CD8-positive, alpha-beta memory T cell (primary cell): ENCODE measurements around the gene KAT6B. TPM values are rescaled to one million over a fixed set of nuclear protein-coding genes. Genes with fewer than 3 reads are reported as not detected.

Experiments
- CTCF ChIA-PET: fragments of 350-600 bp; sonication (Branson Sonifier 250); formaldehyde crosslinking; loops from one replicate; lab custom pipeline; 2021; ENCODE audit warnings: antibody characterized with exemption; lab: Charles Lee
- POLR2A ChIA-PET: fragments of 350-600 bp; sonication (Branson Sonifier 250); formaldehyde crosslinking; loops from one replicate; lab custom pipeline; 2021; ENCODE audit warnings: antibody characterized with exemption; lab: Charles Lee
- DNase-seq, 5 donors: peaks; one replicate each; pipeline versions ENCODE4 v3.0.0 to v3.0.0-alpha.2; 2020 to 2022; ENCODE audit warnings: mixed read lengths in 1 of 5
- H3K27ac ChIP-seq: one replicate; pipeline ENCODE4 v1.7.0; 2013; ENCODE audit warnings: low read depth, mild to moderate bottlenecking, low read length, moderate library complexity
- H3K27me3 ChIP-seq: 2 replicates; pipeline ENCODE4 v1.7.0; 2013; ENCODE audit warnings: low read length, mild to moderate bottlenecking; ENCODE audit not compliant: insufficient read depth, poor library complexity, severe bottlenecking
- H3K36me3 ChIP-seq: 2 replicates; pipeline ENCODE4 v1.7.0; 2013; ENCODE audit warnings: mild to moderate bottlenecking, low read length, moderate library complexity; ENCODE audit not compliant: insufficient read depth
- H3K4me1 ChIP-seq: 2 replicates; pipeline ENCODE4 v1.7.0; 2013; ENCODE audit warnings: mild to moderate bottlenecking, low read length, moderate library complexity; ENCODE audit not compliant: insufficient read depth
- H3K4me3 ChIP-seq: 2 replicates; pipeline ENCODE4 v1.7.0; 2013; ENCODE audit warnings: mild to moderate bottlenecking, low read length
- H3K9me3 ChIP-seq: 2 replicates; pipeline ENCODE4 v1.7.0; 2013; ENCODE audit warnings: mild to moderate bottlenecking, low read length
- H3K27ac Mint-ChIP-seq, 8 donors: one replicate each; pipeline ENCODE4 v1.8.0; 2020 to 2021; ENCODE audit warnings: mixed read lengths in 8 of 8, mild to moderate bottlenecking in 6 of 8, inconsistent platforms in 3 of 8, moderate library complexity in 3 of 8
- H3K27me3 Mint-ChIP-seq, 2 donors: one replicate each; pipeline ENCODE4 v1.8.0; 2020 to 2021; ENCODE audit warnings: mixed read lengths in 2 of 2, mild to moderate bottlenecking in 1 of 2, moderate library complexity in 1 of 2
- H3K36me3 Mint-ChIP-seq, 3 donors: one replicate each; pipeline ENCODE4 v1.8.0; 2020 to 2021; ENCODE audit warnings: mixed read lengths in 3 of 3, inconsistent platforms in 1 of 3, mild to moderate bottlenecking in 1 of 3
- H3K4me1 Mint-ChIP-seq, 3 donors: one replicate each; pipeline ENCODE4 v1.8.0; 2020 to 2021; ENCODE audit warnings: mixed read lengths in 3 of 3, inconsistent platforms in 1 of 3, mild to moderate bottlenecking in 1 of 3
- H3K4me3 Mint-ChIP-seq, 7 donors: one replicate each; pipeline ENCODE4 v1.8.0; 2020 to 2021; ENCODE audit warnings: mixed read lengths in 7 of 7, mild to moderate bottlenecking in 6 of 7, moderate library complexity in 4 of 7, inconsistent platforms in 2 of 7
- H3K9me3 Mint-ChIP-seq, 5 donors: one replicate each; pipeline ENCODE4 v1.8.0; 2020 to 2022; ENCODE audit warnings: mixed read lengths in 5 of 5, mild to moderate bottlenecking in 3 of 5, moderate library complexity in 2 of 5, inconsistent platforms in 1 of 5
- polyA plus RNA-seq: library from polyadenylated mRNA; unstranded; fragments of 300-500 nt; fragmentation: Illumina TruSeq; gene quantifications from one replicate; pipeline ENCODE4 v1.2.3, GENCODE V29; 2021
- total RNA-seq, 2 experiments: library from RNA; stranded (reverse); gene quantifications; one replicate each; pipeline ENCODE4 v1.2.3, GENCODE V29; 2021

The KAT6B gene
- total and polyA plus RNA-seq, 3 experiments from 2014 or later = 21.8 to 32.8 (median 23.6) TPM

DNA sequence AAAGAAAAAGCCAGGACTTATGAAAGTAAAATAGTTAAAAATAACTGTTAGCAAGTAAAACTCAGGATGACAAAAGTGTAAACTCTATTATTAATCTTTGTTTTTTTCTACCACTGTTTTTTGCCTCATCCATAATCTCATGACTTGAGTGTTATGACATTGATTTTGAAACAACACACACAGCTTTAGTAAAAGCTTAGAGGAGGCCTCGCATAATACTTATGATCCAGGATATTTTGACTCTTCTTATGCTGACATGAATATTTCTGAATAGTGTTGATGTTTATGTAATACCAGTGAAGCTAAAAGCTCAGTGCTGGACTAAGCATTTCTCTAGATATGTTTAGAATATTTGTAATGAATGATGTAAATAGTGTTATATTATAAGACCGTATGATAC is 10.5 kb downstream of the KAT6B start:
- CTCF ChIA-PET = no interaction called here
- H3K27ac ChIP-seq = no peak overlapping the region
- Mint-ChIP-seq H3K27me3 (no peaks in the 10 kb centered on the region), H3K9me3 (no peaks in the 10 kb centered on the region), H3K36me3 (peaks cover 7 to 45% (median 23%) of the 10 kb centered on the region in 3 donors), H3K4me1 (peaks cover 39 to 72% (median 72%) of the 10 kb centered on the region in 3 donors), H3K4me3 (no peak overlapping the region), H3K27ac (no peak overlapping the region)
- no peak overlapping the region for H3K4me3 ChIP-seq
- no peaks in the 10 kb centered on the region for H3K36me3 ChIP-seq
- no peaks in the 10 kb centered on the region for H3K9me3 ChIP-seq
- H3K27me3 ChIP-seq = no peaks in the 10 kb centered on the region
- H3K4me1 ChIP-seq = peaks cover 8% of the 10 kb centered on the region
- no peak for DNase-seq
- POLR2A ChIA-PET = no interaction called here

DNA sequence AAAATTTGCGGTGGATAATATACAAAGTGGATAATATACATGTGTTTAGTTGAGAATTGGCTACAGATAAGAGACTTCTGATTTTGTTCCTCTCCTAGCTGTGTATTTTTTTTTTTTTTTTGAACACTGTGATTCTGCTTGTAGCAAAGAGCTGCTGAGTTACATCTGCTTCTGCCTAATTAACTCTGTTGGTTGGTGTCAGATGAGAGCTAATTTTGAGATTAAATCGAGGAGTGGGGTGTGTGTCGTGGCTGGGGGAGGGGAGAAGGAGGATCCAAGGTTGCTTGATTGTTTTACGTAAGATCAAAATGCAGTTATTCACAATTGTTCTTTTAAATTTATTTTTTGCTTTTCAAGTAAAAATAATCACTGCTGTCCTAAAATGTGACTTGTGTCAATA is 11.3 kb downstream of the KAT6B start:
- Histone ChIP-seq H3K36me3 (no peaks in the 10 kb centered on the region), H3K27me3 (no peaks in the 10 kb centered on the region), H3K27ac (no peak overlapping the region), H3K4me1 (peaks cover 7% of the 10 kb centered on the region), H3K4me3 (no peak overlapping the region), H3K9me3 (no peaks in the 10 kb centered on the region)
- H3K36me3 Mint-ChIP-seq = peaks cover 7 to 50% (median 26%) of the 10 kb centered on the region in 3 donors
- H3K4me1 Mint-ChIP-seq = peaks cover 43 to 78% (median 78%) of the 10 kb centered on the region in 3 donors
- no peaks in the 10 kb centered on the region for H3K9me3 Mint-ChIP-seq
- ChIA-PET POLR2A (no interaction called here), CTCF (no interaction called here)
- no peak for DNase-seq
- H3K27ac Mint-ChIP-seq = no peak overlapping the region
- H3K27me3 Mint-ChIP-seq = no peaks in the 10 kb centered on the region
- H3K4me3 Mint-ChIP-seq = peak overlapping the region in 1 of 7 donors; percentile 40

DNA sequence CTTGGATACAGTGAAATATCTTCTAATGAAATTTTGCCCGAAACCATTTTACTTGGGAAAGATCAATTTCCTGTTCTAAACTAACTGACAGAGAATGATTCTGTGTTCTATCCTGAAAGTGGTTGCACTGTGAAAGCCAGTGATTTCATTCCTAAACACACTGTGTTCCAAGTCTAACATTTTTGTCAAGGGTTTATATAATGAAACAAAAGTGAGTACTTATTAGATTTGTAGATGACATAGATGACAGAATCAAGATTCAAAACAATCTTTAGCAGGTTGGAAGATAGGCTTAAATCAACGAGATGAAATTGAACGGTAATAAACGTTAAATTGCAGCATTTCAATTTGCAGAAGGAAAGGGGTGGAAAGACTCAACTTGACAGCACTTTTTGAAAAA is 13.3 kb downstream of the KAT6B start:
- Histone ChIP-seq H3K9me3 (no peaks in the 10 kb centered on the region), H3K27me3 (no peaks in the 10 kb centered on the region), H3K27ac (no peak overlapping the region), H3K36me3 (no peaks in the 10 kb centered on the region), H3K4me1 (peaks cover 7% of the 10 kb centered on the region), H3K4me3 (no peak overlapping the region)
- ChIA-PET POLR2A (no interaction called here), CTCF (no interaction called here)
- Mint-ChIP-seq H3K4me1 (peaks cover 44 to 80% (median 79%) of the 10 kb centered on the region in 3 donors), H3K27ac (peak overlapping the region in 4 of 8 donors; percentile 10 to 48 (median 30)), H3K36me3 (peaks cover 7 to 59% (median 32%) of the 10 kb centered on the region in 3 donors), H3K27me3 (no peaks in the 10 kb centered on the region), H3K9me3 (no peaks in the 10 kb centered on the region), H3K4me3 (no peak overlapping the region)
- DNase-seq = no peak

DNA sequence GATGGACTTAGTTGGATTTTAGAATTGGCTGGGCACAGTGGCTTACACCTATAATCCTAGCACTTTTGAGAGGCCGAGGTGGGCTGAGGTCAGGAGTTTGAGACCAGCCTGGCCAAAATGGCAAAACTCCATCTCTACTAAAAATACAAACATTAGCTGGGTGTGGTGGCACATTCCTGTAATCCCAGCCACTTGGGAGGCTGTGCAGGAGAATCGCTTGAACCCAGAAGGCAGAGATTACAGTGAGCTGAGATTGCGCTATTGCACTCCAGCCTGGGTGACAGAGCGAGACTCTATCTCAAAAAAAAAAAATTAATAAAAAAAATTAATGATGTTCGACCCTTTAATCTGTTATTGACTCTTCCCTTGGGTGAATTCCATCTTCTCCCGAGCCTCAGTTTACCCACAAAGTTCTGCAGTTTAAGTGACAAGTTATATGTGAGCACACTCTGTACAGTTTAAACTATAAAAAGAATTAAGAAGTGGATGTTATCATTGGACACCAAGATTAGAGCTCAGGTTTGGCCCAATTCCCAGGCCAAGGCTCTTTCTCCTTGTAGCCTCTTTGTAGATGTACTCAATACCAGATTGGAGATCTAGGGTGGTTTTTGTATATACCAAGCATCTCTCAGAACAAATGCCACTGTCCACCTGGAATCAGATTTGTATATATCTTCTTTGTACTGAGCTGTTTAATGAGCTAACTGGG is 15.0 kb downstream of the KAT6B start:
- Histone ChIP-seq H3K4me1 (peaks cover 4% of the 10 kb centered on the region), H3K27ac (no peak overlapping the region), H3K27me3 (no peaks in the 10 kb centered on the region), H3K9me3 (no peaks in the 10 kb centered on the region), H3K36me3 (no peaks in the 10 kb centered on the region), H3K4me3 (no peak overlapping the region)
- Mint-ChIP-seq H3K4me1 (peaks cover 40 to 77% (median 68%) of the 10 kb centered on the region in 3 donors), H3K9me3 (no peaks in the 10 kb centered on the region), H3K27ac (peak overlapping the region in 5 of 8 donors; percentile 48 to 89 (median 64)), H3K36me3 (peaks cover 7 to 51% (median 25%) of the 10 kb centered on the region in 3 donors), H3K27me3 (no peaks in the 10 kb centered on the region), H3K4me3 (no peak overlapping the region)
- ChIA-PET CTCF (no interaction called here), POLR2A (no interaction called here)
- DNase-seq = no peak

DNA sequence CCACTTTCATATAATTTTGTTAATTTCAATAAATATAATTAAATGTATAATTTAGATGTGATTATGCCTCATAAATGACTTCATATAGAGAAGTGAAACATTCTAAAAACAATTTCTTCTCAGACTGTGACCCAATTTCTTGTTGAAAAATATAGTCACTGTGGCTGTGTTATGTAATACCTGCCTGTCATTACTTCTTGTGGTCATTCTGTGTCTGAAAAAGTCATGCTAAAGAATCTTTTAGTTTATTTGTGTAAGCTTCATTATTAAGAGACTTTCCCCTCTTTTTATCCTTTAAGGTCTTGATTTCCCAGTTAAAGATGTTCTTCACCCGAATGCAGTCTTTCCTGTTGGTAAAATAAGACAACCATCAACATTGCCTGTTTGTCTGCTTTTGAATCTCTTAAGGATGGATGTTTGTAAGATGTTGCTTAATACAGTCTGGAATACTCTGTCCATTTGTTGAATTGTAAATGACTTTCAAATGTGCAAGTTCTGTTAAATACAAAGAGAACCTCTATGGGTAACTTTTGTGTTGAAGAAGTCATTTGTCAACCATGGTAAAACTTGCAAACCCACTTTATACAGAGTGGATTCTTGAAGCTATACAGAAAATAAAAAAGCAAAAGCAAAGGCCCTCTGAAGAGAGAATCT is 16.0 kb downstream of the KAT6B start:
- Histone ChIP-seq H3K9me3 (no peaks in the 10 kb centered on the region), H3K27ac (no peak overlapping the region), H3K36me3 (no peaks in the 10 kb centered on the region), H3K27me3 (no peaks in the 10 kb centered on the region), H3K4me3 (no peak overlapping the region), H3K4me1 (no peaks in the 10 kb centered on the region)
- no peak for DNase-seq
- Mint-ChIP-seq H3K27ac (peak overlapping the region in 7 of 8 donors; percentile 6 to 86 (median 43)), H3K9me3 (no peaks in the 10 kb centered on the region), H3K27me3 (no peaks in the 10 kb centered on the region), H3K36me3 (peaks cover 7 to 53% (median 25%) of the 10 kb centered on the region in 3 donors), H3K4me1 (peaks cover 45 to 75% (median 68%) of the 10 kb centered on the region in 3 donors), H3K4me3 (peak overlapping the region in 1 of 7 donors; percentile 0)
- ChIA-PET CTCF (no interaction called here), POLR2A (no interaction called here)

DNA sequence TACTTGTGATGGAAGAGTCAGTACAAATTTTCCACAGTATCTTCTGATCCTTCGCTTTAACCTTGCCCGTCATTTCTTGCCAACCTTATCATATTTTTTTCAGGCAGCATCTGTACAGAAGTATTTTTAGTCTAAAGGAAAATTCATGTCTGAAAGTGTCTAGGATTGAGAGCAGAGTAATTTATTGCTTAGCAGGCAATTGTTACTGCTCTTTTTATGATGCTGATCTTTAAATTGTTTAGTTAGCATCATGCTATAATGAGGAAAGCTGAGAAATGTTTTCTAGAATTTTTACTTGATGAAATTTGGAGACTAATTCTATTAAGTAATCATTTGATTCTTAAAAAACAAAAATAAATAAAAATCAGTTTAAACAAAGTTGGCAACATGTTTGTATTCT is 20.6 kb downstream of the KAT6B start:
- H3K4me3 Mint-ChIP-seq = peak overlapping the region in 2 of 7 donors; percentile 4 to 21

DNA sequence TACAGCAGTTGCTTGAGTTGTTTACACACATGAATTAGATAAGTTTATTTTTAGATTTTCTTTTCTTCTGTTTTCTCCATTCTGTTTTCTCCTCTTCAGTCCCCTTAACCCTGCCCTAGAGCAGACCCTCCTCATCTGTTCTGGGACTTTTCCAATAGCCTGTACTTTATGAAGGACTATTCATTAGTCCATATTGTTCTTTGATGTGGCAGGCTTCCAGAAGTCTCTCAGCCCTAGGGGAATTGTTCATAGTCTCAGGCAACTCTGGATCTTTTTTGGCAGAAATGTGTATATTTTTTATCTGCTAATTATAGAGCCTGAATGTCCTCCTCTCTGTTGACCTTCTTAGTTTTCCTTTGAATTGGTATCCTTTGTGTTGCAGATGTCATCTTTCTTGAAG is 25.4 kb downstream of the KAT6B start:
- Mint-ChIP-seq H3K27me3 (no peaks in the 10 kb centered on the region), H3K4me3 (peak overlapping the region in 3 of 7 donors; percentile 36 to 57 (median 44)), H3K4me1 (peaks cover 34 to 57% (median 52%) of the 10 kb centered on the region in 3 donors), H3K9me3 (no peaks in the 10 kb centered on the region), H3K27ac (peak overlapping the region in 3 of 8 donors; percentile 51 to 70 (median 53)), H3K36me3 (peaks cover 3 to 32% (median 4%) of the 10 kb centered on the region in 3 donors)
- Histone ChIP-seq H3K9me3 (no peaks in the 10 kb centered on the region), H3K4me3 (no peak overlapping the region), H3K36me3 (no peaks in the 10 kb centered on the region), H3K27me3 (no peaks in the 10 kb centered on the region), H3K4me1 (peaks cover 23% of the 10 kb centered on the region), H3K27ac (no peak overlapping the region)
- ChIA-PET POLR2A (no interaction called here), CTCF (no interaction called here)
- no peak for DNase-seq

More for the DNA sequence above, 20.6 kb downstream of the KAT6B start:
- no peaks in the 10 kb centered on the region for H3K27me3 ChIP-seq
- H3K36me3 Mint-ChIP-seq = peaks cover 3 to 45% (median 10%) of the 10 kb centered on the region in 3 donors
- H3K27ac ChIP-seq = no peak overlapping the region
- no peaks in the 10 kb centered on the region for H3K9me3 Mint-ChIP-seq
- no peak for DNase-seq
- POLR2A ChIA-PET = no interaction called here
- H3K9me3 ChIP-seq = no peaks in the 10 kb centered on the region
- peak overlapping the region in 2 of 8 donors; percentile 18 to 45 for H3K27ac Mint-ChIP-seq
- CTCF ChIA-PET = no interaction called here
- H3K27me3 Mint-ChIP-seq = no peaks in the 10 kb centered on the region
- no peaks in the 10 kb centered on the region for H3K36me3 ChIP-seq
- peaks cover 29 to 58% (median 47%) of the 10 kb centered on the region in 3 donors for H3K4me1 Mint-ChIP-seq
- H3K4me1 ChIP-seq = no peaks in the 10 kb centered on the region
- H3K4me3 ChIP-seq = no peak overlapping the region

DNA sequence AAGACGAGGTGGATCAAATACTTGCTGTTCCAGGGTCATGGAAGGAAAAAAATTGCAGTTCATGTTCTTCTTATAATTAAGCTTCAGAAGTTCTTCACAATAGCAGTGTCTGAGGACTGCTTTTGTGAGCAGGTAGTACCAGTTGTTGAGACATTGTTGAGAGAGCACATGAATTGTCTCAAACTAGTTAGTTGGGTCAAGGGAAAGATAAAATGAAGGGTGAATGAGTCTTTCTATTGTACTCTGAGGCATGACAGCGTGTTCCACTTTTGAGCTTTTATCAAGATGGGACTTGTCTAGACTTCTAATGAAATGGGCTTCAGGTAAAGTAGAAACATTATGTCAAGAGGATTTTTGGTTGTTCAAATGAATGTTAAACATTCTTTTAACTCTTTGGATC is 26.0 kb downstream of the KAT6B start:
- peak overlapping the region in 4 of 8 donors; percentile 22 to 53 (median 48) for H3K27ac Mint-ChIP-seq
- H3K4me3 Mint-ChIP-seq = peak overlapping the region in 5 of 7 donors; percentile 9 to 57 (median 36)
- ChIA-PET CTCF (no interaction called here), POLR2A (interaction anchor here (0.5 to 1.0 kb wide), 2 partner anchors 37 to 445 kb away, joined by 5 to 9 read pairs; no protein-coding TSS in a partner anchor)
- no peak for DNase-seq
- no peaks in the 10 kb centered on the region for H3K27me3 ChIP-seq
- peaks cover 37 to 61% (median 55%) of the 10 kb centered on the region in 3 donors for H3K4me1 Mint-ChIP-seq
- H3K27ac ChIP-seq = no peak overlapping the region
- H3K9me3 Mint-ChIP-seq = no peaks in the 10 kb centered on the region
- H3K4me3 ChIP-seq = no peak overlapping the region
- no peaks in the 10 kb centered on the region for H3K27me3 Mint-ChIP-seq
- H3K36me3 Mint-ChIP-seq = peaks cover 3 to 35% (median 6%) of the 10 kb centered on the region in 3 donors
- no peaks in the 10 kb centered on the region for H3K36me3 ChIP-seq
- H3K9me3 ChIP-seq = no peaks in the 10 kb centered on the region
- H3K4me1 ChIP-seq = peaks cover 23% of the 10 kb centered on the region
